Measurements from ENCODE around the gene PFKFB2.
"Not testable (repeated sequence)": the region's sequence is repeated elsewhere in the genome, so short reads cannot be mapped to it uniquely, and the experiment has no call there.

PFKFB2 gene

DNA sequence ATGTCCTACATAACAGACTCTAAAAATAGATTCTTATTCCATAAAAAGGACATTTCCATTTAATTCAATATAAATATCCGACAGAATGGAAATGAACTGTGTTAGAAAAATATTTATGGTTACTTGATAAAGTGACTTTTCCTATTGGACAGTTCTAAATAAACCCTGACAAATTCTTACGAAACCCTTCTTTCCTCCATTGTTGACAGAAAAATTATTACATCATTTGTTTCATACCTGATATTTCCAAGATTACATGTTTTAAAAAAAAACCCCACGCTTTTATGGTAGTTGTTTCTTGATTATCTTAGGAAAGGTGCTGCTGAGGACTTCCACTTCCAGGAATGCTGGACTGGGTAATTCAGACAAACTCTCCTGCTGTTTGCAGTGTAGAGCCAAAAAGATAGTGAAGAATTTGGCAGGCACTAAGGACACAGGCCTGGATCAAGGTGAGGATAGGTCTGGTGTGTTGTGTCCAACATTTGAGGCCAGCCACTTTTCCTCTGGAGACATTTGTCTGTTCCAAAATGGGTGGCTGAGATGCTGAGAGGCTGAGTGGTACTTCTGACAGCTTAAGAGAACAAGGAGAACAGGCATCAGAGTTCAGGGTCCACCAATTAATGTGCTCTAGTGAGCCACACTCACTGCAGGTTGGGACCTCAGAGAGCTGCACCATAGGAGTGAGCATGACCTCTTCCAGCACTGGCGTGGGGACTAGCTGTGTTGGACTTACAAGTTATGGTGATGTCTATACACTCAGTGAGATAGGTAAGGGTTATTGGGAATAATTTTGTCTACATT is 13.5 kb upstream of the PFKFB2 start:
- FAIRE-seq, result no peak
- TF ChIP-seq, protein P1, sequence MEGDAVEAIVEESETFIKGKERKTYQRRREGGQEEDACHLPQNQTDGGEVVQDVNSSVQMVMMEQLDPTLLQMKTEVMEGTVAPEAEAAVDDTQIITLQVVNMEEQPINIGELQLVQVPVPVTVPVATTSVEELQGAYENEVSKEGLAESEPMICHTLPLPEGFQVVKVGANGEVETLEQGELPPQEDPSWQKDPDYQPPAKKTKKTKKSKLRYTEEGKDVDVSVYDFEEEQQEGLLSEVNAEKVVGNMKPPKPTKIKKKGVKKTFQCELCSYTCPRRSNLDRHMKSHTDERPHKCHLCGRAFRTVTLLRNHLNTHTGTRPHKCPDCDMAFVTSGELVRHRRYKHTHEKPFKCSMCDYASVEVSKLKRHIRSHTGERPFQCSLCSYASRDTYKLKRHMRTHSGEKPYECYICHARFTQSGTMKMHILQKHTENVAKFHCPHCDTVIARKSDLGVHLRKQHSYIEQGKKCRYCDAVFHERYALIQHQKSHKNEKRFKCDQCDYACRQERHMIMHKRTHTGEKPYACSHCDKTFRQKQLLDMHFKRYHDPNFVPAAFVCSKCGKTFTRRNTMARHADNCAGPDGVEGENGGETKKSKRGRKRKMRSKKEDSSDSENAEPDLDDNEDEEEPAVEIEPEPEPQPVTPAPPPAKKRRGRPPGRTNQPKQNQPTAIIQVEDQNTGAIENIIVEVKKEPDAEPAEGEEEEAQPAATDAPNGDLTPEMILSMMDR (IDR thresholded peaks at IDR 0.05; ENCODE audit: insufficient read depth, missing control alignments), result no peak
- DNase-seq (ENCODE audit: insufficient read length, low spot score), result no peak

DNA sequence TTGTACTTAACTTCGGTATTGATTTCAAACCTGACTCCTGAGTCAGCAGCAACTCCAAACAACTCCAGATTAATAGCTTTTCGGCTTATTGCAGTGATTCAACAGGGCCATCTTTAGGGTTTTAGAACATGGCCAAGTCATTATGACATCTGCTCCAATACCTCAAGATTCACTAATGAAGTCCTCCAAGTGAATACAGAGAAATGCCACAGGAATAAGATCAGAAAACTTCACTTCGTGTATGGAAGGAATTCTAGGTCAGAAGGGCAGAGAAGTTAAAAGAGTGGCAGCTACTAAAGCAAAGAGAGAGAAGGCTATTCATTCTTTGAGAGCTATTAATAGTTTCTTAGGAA is 12.9 kb upstream of the PFKFB2 start:
- DNase-seq (ENCODE audit: insufficient read length, low spot score) (no peak), FAIRE-seq (no peak)
- TF ChIP-seq, protein P1 (IDR thresholded peaks at IDR 0.05; ENCODE audit: insufficient read depth, missing control alignments), result no peak

DNA sequence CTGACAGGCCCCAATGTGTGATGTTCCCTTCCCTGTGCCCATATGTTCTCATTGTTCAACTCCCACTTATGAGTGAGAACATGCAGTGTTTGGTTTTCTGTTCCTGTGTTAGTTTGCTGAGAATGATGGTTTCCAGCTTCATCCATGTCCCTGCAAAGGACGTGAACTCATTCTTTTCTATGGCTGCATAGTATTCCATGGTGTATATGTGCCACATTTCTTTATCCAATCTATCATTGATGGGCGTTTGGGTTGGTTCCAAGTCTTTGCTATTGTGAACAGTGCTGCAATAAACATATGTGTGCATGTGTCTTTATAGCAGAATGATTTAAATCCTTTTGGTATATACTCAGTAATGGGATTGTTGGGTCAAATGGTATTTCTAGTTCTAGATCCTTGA is 11.7 kb upstream of the PFKFB2 start:
- not testable (repeated sequence) for DNase-seq (ENCODE audit: insufficient read length, low spot score); FAIRE-seq

DNA sequence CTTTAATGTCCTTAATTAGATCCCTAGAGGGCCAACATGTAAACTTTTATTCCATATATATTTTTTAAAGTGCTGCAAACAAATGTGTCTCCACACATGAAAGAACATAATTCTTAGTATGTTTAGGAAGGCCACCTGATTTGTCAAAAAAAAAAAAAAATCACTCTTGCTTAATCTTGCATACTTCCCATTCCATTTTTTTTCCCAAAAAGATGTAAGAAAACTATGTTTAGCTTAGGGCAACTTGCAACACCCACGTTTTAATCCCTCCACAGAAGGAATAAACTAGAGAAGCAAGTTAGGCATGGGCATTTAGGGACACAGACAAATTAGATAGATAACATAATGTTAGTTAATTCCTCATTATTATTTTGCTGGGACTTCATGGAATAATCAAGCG is 7.6 kb upstream of the PFKFB2 start:
- no peak for DNase-seq (ENCODE audit: insufficient read length, low spot score)
- no peak for FAIRE-seq
- TF ChIP-seq, protein P1 (IDR thresholded peaks at IDR 0.05; ENCODE audit: insufficient read depth, missing control alignments), result no peak

DNA sequence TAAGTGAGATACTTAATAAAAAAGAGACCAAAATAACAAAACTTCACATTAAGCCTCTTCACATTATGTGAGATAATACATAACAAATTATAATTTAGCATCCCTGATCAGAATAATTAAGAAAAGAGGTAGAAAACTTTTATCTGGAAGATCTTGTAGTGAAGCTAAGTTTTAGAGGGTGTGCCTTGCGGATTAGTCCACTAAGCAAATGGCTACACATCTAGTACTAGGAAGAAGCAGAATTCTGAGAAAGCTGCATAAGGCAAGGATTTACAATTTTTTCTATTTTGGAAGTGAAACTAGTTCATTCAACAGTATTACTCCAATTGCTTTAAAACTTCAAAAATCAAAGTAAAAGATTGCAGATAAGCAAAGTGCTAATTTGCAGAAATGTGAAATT is 5.6 kb upstream of the PFKFB2 start:
- TF ChIP-seq, protein P1 (IDR thresholded peaks at IDR 0.05; ENCODE audit: insufficient read depth, missing control alignments), result no peak
- FAIRE-seq (no peak), DNase-seq (ENCODE audit: insufficient read length, low spot score) (no peak)

DNA sequence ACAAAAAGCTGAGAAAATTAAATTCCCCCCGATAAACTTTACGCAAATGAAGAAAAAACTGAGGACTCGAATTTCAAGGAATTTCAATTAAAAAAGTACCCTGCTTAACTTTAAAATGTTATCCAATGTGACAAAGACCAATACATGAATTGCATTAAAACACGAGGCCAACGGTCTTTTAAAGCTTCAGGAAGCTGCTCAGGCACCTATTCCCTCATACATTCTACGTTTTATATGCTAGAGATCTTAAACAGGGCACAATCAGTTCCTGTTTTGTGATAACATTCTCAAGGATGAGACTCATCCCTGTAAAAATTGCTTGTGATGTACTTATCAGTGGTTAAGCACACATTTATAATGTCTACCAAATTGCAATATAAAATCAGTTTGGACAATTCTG is 5.0 kb upstream of the PFKFB2 start:
- TF ChIP-seq, protein P1 (IDR thresholded peaks at IDR 0.05; ENCODE audit: insufficient read depth, missing control alignments), result no peak
- no peak for FAIRE-seq
- no peak for DNase-seq (ENCODE audit: insufficient read length, low spot score)

DNA sequence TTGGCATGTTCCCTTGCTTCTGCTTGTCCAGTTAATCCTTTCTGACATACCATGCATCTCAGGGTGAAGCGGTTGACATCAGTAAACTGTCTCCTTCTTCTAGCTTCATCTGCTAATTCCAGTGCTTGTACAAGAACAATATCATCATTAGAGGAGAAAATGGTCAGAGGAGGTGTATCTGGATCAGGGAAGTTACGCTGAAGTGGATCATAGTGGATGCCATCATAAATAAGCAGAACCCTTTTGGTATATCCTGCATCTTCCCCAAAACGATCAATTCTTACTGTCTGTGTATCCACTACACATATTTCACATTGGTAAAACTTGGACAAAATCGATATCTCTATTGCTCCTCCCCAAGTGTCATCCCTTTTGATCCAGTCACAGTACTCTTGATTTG is 4.0 kb upstream of the PFKFB2 start:
- no peak for DNase-seq (ENCODE audit: insufficient read length, low spot score)
- no peak for FAIRE-seq
- TF ChIP-seq, protein P1 (IDR thresholded peaks at IDR 0.05; ENCODE audit: insufficient read depth, missing control alignments), result no peak
